NCI-H1105 (cell line): ENCODE measurements around the gene GALNT11.

Experiments
- DNase-seq: peaks from one replicate; lab custom pipeline; 2025; lab: John Stamatoyannopoulos, UW

GALNT11 gene

GRCh38 chr7:152149363-152149762 lies 123.9 kb downstream of the GALNT11 start:
- DNase-seq = no peak

GRCh38 chr7:152152267-152152666 lies 126.8 kb downstream of the GALNT11 start:
- no peak for DNase-seq

GRCh38 chr7:152158801-152159587 lies 133.5 kb downstream of the GALNT11 start:
- no peak for DNase-seq

GRCh38 chr7:152161171-152161570 lies 135.7 kb downstream of the GALNT11 start:
- no peak for DNase-seq

GRCh38 chr7:152162287-152162686 lies 136.8 kb downstream of the GALNT11 start:
- no peak for DNase-seq
